ENCODE results near the gene BBS9. TPM values are rescaled to one million over a fixed set of nuclear protein-coding genes. Genes with fewer than 3 reads are reported as not detected.

Gene BBS9
- total RNA-seq, 1 experiment from 2014 or later = 9.0 TPM

DNA sequence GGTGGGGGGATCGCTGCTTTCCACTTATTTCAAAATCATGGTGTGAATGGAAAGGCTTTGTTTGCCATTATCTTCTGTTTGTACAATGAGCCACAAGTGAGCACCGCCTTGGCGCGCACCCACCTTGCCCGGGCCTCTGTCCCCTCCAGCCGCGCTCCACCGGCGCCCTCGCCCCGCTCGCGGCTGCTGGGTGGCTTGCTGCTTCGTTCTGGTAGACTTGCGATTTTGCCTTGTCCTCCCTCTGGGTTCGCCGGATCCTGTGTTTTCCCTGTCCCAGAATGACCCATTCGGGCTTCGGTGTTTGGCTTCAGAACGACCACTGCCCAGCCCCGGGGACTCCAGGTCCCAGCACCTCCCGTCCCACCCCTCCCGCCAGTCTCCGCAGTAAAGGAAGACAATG, 503.0 kb downstream of the BBS9 start:
- DNase-seq (ENCODE audit: extremely low read depth, low read depth) = no peak

DNA sequence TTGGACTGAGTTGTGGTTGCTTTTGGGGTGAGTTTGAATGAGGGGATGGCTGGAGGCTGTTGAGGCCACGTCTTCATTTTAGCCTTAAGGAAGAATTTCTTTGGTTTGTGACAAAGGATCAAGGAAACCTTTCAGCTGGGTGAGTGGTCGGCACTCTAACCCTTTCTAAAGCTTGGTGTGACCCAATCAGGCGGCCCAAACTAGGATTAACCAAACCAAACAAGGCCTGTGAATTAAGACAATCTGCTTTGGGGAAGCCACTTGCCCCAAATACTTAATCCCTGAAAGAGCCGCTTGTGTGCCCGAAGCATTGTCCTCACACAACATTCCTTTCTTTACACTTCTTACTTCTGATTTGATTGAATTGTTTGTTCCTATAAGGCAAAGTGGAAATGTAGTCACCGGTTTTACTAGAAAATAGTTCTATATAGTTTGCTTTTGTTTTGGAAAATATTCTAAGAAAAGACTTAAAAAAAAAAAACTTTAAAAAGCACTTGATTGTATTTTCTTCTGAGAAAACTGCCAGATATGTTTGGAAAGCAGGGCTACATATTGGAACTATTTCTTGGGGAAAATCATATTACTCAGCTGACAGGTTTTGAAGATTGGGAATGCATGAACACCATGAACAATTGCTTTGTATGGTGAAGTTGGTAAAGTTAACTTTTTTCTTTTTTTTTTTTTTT, 503.6 kb downstream of the BBS9 start:
- no peak for DNase-seq (ENCODE audit: extremely low read depth, low read depth)

GRCh38 chr7:33634606-33635005, 505.2 kb downstream of the BBS9 start:
- no peak for DNase-seq (ENCODE audit: extremely low read depth, low read depth)

- DNase-seq (ENCODE audit: extremely low read depth, low read depth) = no peak
Measured at GRCh38 chr7:33636359-33636758, 507.0 kb downstream of the BBS9 start.

DNA sequence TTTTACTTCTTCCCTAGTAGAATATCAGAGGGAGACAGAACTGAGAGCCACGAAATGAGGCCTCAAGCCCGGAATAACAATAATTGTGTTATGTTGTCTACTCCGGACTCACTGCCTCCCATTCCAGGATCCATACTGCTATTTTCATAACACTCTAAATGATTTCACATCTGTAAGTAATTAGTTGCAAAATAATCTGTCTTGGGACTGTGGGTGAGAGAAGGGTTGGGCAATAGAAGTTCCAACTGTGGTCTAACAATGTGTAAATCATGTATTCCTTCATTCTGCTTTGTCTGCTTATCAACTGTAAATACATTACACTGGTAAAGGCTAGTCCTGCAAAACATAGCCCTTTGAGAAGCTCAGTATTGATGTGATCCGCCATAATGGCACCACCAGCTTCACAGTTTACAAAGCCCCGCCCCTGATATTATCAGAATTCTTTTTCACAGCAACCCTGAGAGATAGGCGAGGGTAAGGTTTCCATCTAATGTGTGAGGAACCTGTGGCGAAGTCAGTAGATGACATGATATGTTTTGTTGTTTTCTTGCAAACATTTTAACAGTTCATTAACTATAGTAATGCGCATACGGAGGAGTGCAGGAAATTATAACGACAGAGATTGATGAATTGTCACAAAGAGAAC, 510.3 kb downstream of the BBS9 start:
- DNase-seq (ENCODE audit: extremely low read depth, low read depth) = no peak

DNA sequence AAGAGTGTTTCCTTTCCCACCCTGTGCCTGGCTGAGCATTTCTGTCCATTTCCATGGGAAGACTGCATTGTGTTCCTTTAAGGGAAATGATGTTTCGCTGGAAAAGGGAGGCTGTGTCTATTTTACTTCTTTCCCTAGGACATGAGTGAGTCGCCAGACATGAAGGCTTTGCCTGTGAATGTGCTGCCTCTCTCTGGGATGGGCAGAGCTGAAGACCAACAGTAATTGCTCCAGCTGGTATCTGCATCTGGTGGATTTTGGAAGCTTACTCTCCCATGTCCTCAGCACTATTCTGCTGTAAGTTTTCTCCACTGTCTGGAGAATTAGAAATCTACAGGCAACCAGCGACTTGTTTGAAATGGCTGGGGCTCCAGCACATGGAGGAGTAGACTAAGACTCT, 511.4 kb downstream of the BBS9 start:
- no peak for DNase-seq (ENCODE audit: extremely low read depth, low read depth)

DNA sequence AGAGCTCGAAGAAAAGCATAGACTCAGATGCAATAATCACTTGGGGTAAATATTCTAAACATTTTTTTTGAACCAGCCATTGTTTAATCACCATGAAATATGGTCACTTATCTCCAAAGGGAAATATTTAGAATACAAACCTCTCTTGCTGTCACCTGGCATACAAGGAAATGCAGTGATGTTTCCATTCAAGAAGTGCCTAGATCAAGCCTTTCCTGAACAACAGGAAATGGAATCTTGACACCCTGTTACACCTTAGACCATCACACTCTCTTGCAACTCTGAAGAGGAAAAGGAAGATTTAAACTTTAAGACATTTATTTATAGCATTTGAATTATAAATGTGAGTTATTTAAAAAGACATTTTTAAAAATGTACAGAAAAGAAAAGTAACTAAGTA, 512.9 kb downstream of the BBS9 start:
- DNase-seq (ENCODE audit: extremely low read depth, low read depth) = no peak

GRCh38 chr7:33643530-33643929, 514.2 kb downstream of the BBS9 start:
- DNase-seq (ENCODE audit: extremely low read depth, low read depth) = no peak

GRCh38 chr7:33644489-33644888, 515.1 kb downstream of the BBS9 start:
- DNase-seq (ENCODE audit: extremely low read depth, low read depth) = no peak

DNA sequence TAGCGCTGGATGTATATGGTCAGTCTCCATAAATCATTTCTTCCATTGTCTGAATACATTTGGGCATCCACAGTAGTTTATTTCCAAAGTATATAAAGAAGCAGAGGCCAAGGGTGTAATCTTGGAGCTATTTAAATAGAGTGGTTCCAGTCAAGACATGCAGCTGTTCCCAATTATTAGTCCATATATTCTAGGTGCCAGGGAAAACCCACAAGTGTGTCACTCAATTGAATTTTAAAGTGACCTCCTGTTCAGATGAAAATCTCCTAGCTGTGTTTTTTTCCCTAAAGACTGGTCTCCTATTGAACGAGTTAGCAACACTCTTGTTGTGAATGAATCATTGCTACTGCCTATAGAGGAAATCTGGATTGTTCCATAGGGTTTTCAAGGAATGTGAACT, 515.7 kb downstream of the BBS9 start:
- no peak for DNase-seq (ENCODE audit: extremely low read depth, low read depth)

DNA sequence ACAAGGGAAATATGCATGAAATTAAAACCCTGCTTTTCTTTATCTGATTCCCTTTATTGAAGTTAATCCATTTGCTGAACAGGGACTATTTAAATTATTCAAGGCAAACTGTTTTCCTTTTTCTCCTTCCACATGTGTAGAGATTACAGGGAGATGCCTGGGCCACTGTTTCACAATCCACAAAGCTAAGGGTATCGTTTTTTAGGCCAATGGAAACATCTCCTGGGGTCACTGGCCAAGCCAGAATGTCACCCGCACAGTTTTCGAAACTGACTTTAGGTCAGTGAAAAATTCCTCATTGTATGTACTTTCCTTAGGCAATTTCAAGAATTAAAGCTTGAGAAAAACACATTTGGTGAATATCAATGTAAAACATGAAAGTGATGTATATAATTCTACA, 516.8 kb downstream of the BBS9 start:
- DNase-seq (ENCODE audit: extremely low read depth, low read depth) = no peak

- DNase-seq (ENCODE audit: extremely low read depth, low read depth) = no peak
Measured at GRCh38 chr7:33646891-33647391, 517.6 kb downstream of the BBS9 start.

DNA sequence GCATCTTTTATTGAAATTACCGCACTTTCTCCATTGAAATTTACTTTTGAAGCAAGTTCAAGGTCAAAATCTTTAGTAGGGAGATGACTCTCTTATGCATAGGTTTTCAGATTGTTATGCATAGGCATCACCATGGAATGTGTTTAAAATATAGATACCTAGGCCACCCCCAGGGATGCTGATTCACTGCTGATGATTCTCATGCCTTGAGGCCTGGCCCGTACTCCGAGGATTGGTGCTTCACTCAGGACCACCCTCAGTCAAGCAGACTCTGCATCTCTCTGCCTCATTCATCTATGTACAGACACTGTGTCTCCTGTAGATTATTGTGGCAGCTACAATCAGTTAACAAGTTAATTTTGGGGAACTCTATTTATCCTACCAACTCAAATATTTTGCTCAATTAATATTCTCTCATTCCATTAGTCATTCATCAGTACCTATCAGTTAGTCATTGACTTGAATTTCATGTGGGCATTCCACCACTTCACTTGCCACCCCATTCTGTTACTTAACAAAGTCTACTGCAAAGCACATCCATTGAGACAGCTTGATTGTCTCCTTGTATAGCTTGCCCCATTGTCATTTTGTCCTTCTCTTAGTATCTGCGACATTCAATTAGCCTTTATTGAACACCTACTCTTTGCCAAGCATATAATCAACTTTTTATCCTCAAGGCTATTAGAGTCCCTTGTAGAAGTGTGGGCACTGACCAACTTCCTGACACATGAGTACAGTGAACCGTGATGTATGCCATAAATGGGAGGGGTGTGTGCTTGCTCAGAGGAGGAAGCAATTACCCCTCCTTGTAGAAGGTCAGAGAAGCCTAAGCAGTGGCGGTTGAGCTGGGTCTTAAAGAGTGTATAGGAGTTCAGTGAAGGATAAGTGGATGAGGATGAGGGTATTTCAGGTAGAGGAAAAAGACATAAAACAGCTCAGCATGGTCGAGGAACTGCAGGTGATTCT, 520.4 kb downstream of the BBS9 start:
- DNase-seq (ENCODE audit: extremely low read depth, low read depth) = no peak

- DNase-seq (ENCODE audit: extremely low read depth, low read depth) = no peak
Measured at GRCh38 chr7:33650828-33651227, 521.5 kb downstream of the BBS9 start.

GRCh38 chr7:33651998-33652515, 522.7 kb downstream of the BBS9 start:
- no peak for DNase-seq (ENCODE audit: extremely low read depth, low read depth)

GRCh38 chr7:33654676-33655075, 525.3 kb downstream of the BBS9 start:
- DNase-seq (ENCODE audit: extremely low read depth, low read depth) = no peak

Small RNA genes within 50 kb of the gene (small RNA-seq; reads per million reads assigned to genes)
- 0 reads per million in 2 experiments for gene AC007312.1
- 0 to 0.02 reads per million in 2 experiments for gene AC074338.1
- gene RNA5SP229 = 0 reads per million in 2 experiments

Other genes starting within 250 kb of the BBS9 start
- 45.8 and 49.8 TPM in 2 replicates for gene KBTBD2, start 237.8 kb upstream of the BBS9 start, total RNA-seq (2014; rRNA removed; shearing (Covaris generic))
- gene FKBP9, start 172.1 kb upstream of the BBS9 start, total RNA-seq (2014; rRNA removed; shearing (Covaris generic)) = 130 and 146 TPM in 2 replicates
- gene NT5C3A, start 66.8 kb upstream of the BBS9 start, total RNA-seq (2014; rRNA removed; shearing (Covaris generic)) = 67.1 and 76.5 TPM in 2 replicates
- 35.7 and 35.8 TPM in 2 replicates for gene RP9, start 20.2 kb upstream of the BBS9 start, total RNA-seq (2014; rRNA removed; shearing (Covaris generic))

Data from NCI-H460 (cell line).